Coronary artery (tissue), 2 donors: ENCODE data around the gene SLC17A5.
"Not testable (repeated sequence)": the region's sequence is repeated elsewhere in the genome, so short reads cannot be mapped to it uniquely, and the experiment has no call there.

Experiments used
- DNase-seq: peaks from one replicate; pipeline ENCODE4 v3.0.0-alpha.2; 2017; ENCODE audit warnings: low spot score
- H3K27ac ChIP-seq, 2 donors: fragments of 200-600 bp; sonication (generic); one replicate each; pipeline ENCODE4 v1.5.1; 2016 to 2019
- H3K4me3 ChIP-seq: fragments of 200-600 bp; sonication (generic); 2 replicates; pipeline ENCODE4 v1.5.1; 2016; ENCODE audit warnings: mild to moderate bottlenecking, moderate library complexity
- TF ChIP-seq, protein P1 (sequence below): fragments of 200-600 bp; sonication (generic); IDR thresholded peaks from one replicate; pipeline ENCODE4 v1.5.1; 2019; ENCODE audit warnings: antibody characterized with exemption

SLC17A5 gene

DNA sequence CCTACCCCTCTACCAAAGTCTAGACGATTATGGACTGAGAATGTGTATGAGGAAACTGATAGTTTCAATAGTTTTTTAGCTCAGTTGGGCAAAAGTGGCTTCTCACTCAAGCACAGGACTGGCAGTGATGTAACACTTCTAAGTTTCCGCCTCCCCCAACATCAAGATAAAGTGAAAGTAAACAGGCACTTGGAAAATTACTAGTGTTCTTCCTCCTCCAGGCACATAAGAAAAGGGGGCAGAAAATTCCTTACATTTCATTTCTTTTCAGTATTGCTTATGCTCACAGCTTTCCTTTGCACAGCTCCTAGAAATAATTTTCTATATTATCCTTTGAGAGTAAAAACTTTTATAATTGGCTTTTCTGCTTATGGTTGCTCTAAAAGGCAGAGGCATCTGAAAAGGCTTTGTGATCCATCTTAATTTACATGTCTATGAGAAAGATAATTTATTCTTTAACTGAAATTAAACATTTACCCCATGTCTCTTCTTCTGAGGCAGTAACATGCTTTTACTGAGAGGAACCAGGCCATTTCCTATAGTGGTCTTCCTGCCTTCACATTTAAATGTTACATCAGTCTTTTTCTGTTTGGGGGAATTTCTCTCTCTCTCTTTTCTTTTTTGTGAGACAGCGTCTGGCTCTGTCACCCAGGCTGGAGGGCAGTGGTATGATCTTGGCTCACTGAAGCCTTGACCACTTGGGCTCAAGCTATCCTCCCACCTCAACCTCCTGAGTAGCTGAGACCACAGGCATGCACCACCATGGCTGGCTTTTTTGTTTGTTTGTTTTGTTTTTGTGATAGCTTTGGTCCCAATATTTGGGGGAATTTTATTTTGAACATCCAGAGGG, 68.0 kb downstream of the SLC17A5 start:
- no peak for DNase-seq
- H3K4me3 ChIP-seq: peak overlapping the region; percentile 48
- TF ChIP-seq, protein P1, sequence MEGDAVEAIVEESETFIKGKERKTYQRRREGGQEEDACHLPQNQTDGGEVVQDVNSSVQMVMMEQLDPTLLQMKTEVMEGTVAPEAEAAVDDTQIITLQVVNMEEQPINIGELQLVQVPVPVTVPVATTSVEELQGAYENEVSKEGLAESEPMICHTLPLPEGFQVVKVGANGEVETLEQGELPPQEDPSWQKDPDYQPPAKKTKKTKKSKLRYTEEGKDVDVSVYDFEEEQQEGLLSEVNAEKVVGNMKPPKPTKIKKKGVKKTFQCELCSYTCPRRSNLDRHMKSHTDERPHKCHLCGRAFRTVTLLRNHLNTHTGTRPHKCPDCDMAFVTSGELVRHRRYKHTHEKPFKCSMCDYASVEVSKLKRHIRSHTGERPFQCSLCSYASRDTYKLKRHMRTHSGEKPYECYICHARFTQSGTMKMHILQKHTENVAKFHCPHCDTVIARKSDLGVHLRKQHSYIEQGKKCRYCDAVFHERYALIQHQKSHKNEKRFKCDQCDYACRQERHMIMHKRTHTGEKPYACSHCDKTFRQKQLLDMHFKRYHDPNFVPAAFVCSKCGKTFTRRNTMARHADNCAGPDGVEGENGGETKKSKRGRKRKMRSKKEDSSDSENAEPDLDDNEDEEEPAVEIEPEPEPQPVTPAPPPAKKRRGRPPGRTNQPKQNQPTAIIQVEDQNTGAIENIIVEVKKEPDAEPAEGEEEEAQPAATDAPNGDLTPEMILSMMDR: no peak
- H3K27ac ChIP-seq: peak overlapping the region; percentile 81 to 90

- no peak overlapping the region for H3K4me3 ChIP-seq
- TF ChIP-seq, protein P1: no peak
- H3K27ac ChIP-seq: peak overlapping the region; percentile 94
- no peak for DNase-seq
Measured at GRCh38 chr6:73581293-73581692, 72.5 kb downstream of the SLC17A5 start.

DNA sequence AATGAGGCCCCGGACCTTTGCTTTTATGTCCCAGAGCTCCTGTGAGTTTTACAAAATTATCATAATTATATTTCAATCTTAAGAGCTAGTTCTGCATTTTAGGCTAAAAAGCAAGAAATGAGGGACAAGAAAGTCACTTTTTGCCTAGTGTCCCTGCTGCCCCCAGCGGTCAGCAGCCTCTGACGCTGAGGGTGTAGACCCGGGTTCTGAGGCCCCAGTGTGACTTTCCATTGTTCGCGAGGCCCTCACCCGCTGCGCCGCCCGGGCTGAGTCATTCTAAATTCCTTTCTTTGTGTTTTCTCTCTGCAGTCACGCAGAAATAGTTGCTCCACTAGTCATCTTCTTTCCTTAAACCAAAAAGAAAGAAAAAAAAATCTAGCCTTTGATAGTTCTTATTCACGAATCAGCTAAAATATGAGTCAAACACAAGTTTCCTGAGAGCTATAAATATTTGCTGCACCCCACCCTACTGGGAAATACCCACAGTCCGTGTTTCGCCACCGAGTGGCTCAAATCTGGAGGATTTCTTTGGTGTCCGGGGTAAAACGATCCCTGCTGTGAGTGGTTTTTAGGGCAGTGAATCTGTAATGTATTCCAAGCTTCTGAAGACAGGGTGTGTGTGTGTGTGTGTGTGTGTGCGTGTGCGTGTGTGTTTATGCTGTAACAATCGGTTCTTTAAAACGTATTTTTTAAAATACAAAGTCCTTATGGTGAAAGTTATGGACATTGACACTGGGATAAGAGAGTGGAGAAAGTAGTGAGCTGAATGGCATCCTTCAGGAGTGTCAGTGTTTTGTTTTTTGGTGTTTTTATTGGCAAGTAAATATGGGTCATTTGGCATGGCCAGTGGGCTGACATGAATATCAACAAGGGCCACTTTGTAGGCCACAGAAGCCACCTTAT, 73.3 kb downstream of the SLC17A5 start:
- peak overlapping the region; percentile 57 for H3K4me3 ChIP-seq
- peak overlapping the region; percentile 94 for H3K27ac ChIP-seq
- DNase-seq: peak; percentile 93
- TF ChIP-seq, protein P1: no peak

GRCh38 chr6:73579851-73580246, 73.9 kb downstream of the SLC17A5 start:
- peak; percentile 73 for DNase-seq
- peak overlapping the region; percentile 57 for H3K4me3 ChIP-seq
- peak overlapping the region; percentile 94 for H3K27ac ChIP-seq
- TF ChIP-seq, protein P1: no peak

- no peak overlapping the region for H3K4me3 ChIP-seq
- peak; percentile 74 for DNase-seq
- peak overlapping the region; percentile 94 for H3K27ac ChIP-seq
- TF ChIP-seq, protein P1: no peak
Measured at GRCh38 chr6:73579389-73579788, 74.4 kb downstream of the SLC17A5 start.

DNA sequence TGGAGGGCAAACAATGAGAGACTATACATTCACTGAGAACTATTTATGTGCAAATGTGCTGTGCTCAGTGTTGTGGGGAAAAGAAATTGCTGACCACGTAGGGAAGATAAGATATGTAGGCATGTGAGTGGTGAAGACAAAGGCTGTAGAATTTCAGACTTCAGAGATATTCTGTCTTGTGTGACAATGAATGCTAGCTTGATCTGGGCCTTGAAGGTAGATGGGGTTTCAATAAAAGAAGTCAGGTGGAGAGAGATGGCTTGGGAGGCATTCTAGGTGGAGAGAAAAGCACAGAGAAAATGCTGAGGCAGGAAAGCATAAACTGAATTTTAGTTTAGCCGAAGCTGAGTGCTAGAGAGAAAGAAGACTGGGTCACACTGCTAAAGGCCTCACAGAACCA, 76.1 kb downstream of the SLC17A5 start:
- Histone ChIP-seq H3K27ac (no peak overlapping the region), H3K4me3 (no peak overlapping the region)
- DNase-seq: no peak
- TF ChIP-seq, protein P1: no peak

DNA sequence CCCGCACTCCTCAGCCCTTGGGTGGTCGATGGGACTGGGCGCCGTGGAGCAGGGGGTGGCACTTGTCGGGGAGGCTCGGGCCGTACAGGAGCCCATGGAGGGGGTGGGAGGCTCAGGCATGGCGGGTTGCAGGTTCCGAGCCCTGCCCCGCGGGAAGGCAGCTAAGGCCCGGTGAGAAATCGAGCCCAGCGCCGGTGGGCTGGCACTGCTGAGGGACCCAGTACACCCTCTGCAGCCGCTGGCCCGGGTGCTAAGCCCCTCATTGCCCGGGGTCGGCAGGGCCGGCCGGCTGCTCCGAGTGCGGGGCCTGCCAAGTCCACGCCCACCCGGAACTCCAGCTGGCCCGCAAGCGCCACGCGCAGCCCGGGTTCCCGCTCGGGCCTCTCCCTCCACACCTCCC, 81.3 kb downstream of the SLC17A5 start:
- DNase-seq, H3K4me3 ChIP-seq, H3K27ac ChIP-seq: not testable (repeated sequence)

GRCh38 chr6:73571218-73572181, 82.3 kb downstream of the SLC17A5 start:
- H3K4me3 ChIP-seq, H3K27ac ChIP-seq, DNase-seq: not testable (repeated sequence)
